ENCODE measurements around the gene FCSK. TPM values are rescaled to one million over a fixed set of nuclear protein-coding genes. Genes with fewer than 3 reads are reported as not detected.
A peak's percentile ranks its signal among the peaks of the same experiment; 100 is the strongest.

Gene FCSK
- total and polyA plus RNA-seq, 2 of the 13 experiments (the other 11 are each of a cell fraction or from before 2014, with no cell fraction given): 9.1 to 19.2 TPM

DNA sequence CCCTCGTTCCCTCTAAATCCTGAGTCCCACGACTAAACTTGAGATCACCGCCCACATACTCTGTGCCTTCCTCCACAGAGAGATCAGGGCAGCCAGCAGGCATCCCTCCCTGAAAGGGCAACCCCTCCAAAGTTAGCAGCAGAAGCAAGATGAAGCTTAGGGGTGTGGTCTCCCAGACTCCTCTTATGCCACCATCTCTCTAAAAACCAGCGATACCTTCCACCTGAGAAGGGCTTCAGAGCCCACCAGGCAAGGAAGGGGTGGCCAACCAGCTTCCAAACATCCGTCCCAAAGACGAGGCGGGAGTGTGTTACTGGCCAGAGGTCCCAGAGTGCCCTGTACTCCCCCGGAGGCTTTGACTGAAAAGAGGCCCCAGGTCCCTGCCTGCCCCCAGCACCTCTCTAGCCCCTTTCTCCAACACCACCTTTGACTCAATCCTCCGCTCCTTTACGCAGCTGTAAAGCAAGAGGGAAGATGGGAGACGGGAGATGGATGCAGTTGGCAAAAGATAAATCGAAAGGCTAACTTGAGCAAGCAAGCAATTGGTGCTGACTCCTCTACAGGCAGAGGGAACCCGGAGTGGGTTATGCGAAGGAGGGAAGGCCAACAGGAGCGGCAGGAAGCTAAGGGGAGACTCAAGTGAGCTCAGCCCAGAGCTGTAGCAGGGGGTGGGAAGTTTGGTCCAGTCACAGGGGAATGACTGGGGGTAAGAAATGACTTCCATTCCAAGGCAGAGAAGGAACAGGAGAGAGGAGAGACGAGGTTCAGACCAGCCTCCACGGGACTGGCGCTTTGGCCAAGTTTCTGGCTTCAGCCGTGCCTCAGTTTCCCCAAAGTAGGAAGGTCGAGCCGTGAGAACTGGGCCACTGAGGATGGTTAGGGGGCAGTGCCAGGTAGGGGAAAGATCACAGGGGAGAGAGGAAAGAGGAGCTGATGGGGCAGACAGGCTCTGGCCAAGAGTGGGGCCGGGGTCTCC, 16.5 kb upstream of the FCSK start (continued):
- TF ChIP-seq, protein P1, sequence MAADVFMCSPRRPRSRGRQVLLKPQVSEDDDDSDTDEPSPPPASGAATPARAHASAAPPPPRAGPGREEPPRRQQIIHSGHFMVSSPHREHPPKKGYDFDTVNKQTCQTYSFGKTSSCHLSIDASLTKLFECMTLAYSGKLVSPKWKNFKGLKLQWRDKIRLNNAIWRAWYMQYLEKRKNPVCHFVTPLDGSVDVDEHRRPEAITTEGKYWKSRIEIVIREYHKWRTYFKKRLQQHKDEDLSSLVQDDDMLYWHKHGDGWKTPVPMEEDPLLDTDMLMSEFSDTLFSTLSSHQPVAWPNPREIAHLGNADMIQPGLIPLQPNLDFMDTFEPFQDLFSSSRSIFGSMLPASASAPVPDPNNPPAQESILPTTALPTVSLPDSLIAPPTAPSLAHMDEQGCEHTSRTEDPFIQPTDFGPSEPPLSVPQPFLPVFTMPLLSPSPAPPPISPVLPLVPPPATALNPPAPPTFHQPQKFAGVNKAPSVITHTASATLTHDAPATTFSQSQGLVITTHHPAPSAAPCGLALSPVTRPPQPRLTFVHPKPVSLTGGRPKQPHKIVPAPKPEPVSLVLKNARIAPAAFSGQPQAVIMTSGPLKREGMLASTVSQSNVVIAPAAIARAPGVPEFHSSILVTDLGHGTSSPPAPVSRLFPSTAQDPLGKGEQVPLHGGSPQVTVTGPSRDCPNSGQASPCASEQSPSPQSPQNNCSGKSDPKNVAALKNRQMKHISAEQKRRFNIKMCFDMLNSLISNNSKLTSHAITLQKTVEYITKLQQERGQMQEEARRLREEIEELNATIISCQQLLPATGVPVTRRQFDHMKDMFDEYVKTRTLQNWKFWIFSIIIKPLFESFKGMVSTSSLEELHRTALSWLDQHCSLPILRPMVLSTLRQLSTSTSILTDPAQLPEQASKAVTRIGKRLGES (CRISPR knock-in tag; IDR thresholded peaks at IDR 0.05; ENCODE audit: borderline replicate concordance): no peak
- TF ChIP-seq, protein P2, sequence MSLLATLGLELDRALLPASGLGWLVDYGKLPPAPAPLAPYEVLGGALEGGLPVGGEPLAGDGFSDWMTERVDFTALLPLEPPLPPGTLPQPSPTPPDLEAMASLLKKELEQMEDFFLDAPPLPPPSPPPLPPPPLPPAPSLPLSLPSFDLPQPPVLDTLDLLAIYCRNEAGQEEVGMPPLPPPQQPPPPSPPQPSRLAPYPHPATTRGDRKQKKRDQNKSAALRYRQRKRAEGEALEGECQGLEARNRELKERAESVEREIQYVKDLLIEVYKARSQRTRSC (CRISPR knock-in tag; IDR thresholded peaks at IDR 0.05; ENCODE audit: low read depth): no peak
- no peak for TF ChIP-seq ZMAT3 (CRISPR knock-in tag; conservative IDR thresholded peaks at IDR 0.05)
- TF ChIP-seq, protein P3, sequence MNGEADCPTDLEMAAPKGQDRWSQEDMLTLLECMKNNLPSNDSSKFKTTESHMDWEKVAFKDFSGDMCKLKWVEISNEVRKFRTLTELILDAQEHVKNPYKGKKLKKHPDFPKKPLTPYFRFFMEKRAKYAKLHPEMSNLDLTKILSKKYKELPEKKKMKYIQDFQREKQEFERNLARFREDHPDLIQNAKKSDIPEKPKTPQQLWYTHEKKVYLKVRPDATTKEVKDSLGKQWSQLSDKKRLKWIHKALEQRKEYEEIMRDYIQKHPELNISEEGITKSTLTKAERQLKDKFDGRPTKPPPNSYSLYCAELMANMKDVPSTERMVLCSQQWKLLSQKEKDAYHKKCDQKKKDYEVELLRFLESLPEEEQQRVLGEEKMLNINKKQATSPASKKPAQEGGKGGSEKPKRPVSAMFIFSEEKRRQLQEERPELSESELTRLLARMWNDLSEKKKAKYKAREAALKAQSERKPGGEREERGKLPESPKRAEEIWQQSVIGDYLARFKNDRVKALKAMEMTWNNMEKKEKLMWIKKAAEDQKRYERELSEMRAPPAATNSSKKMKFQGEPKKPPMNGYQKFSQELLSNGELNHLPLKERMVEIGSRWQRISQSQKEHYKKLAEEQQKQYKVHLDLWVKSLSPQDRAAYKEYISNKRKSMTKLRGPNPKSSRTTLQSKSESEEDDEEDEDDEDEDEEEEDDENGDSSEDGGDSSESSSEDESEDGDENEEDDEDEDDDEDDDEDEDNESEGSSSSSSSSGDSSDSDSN (CRISPR knock-in tag; IDR thresholded peaks at IDR 0.05): peak; percentile 44; the same call in 1 of the 2 replicates
- peak; percentile 65; the same call in 1 of the 2 replicates for TF ChIP-seq GLI4 (CRISPR knock-in tag; IDR thresholded peaks at IDR 0.05; ENCODE audit: borderline replicate concordance)
- no peak for TF ChIP-seq NFE2L2 (IDR thresholded peaks at IDR 0.05; ENCODE audit: low read length)
- TF ChIP-seq, protein P4, sequence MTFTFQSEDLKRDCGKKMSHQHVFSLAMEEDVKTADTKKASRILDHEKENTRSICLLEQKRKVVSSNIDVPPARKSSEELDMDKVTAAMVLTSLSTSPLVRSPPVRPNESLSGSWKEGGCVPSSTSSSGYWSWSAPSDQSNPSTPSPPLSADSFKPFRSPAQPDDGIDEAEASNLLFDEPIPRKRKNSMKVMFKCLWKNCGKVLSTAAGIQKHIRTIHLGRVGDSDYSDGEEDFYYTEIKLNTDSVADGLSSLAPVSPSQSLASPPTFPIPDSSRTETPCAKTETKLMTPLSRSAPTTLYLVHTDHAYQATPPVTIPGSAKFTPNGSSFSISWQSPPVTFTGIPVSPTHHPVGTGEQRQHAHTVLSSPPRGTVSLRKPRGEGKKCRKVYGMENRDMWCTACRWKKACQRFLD (CRISPR knock-in tag; IDR thresholded peaks at IDR 0.05; ENCODE audit: borderline replicate concordance): no peak
- TF ChIP-seq, protein P5, sequence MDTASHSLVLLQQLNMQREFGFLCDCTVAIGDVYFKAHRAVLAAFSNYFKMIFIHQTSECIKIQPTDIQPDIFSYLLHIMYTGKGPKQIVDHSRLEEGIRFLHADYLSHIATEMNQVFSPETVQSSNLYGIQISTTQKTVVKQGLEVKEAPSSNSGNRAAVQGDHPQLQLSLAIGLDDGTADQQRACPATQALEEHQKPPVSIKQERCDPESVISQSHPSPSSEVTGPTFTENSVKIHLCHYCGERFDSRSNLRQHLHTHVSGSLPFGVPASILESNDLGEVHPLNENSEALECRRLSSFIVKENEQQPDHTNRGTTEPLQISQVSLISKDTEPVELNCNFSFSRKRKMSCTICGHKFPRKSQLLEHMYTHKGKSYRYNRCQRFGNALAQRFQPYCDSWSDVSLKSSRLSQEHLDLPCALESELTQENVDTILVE (CRISPR knock-in tag; IDR thresholded peaks at IDR 0.05): no peak
- TF ChIP-seq ZNF253 (CRISPR knock-in tag; IDR thresholded peaks at IDR 0.05; ENCODE audit: borderline replicate concordance): no peak
- no peak for TF ChIP-seq MED1 (CRISPR knock-in tag; IDR thresholded peaks at IDR 0.05)
- no peak for TF ChIP-seq ZNF761 (CRISPR knock-in tag; conservative IDR thresholded peaks at IDR 0.05)
- TF ChIP-seq, protein P6, sequence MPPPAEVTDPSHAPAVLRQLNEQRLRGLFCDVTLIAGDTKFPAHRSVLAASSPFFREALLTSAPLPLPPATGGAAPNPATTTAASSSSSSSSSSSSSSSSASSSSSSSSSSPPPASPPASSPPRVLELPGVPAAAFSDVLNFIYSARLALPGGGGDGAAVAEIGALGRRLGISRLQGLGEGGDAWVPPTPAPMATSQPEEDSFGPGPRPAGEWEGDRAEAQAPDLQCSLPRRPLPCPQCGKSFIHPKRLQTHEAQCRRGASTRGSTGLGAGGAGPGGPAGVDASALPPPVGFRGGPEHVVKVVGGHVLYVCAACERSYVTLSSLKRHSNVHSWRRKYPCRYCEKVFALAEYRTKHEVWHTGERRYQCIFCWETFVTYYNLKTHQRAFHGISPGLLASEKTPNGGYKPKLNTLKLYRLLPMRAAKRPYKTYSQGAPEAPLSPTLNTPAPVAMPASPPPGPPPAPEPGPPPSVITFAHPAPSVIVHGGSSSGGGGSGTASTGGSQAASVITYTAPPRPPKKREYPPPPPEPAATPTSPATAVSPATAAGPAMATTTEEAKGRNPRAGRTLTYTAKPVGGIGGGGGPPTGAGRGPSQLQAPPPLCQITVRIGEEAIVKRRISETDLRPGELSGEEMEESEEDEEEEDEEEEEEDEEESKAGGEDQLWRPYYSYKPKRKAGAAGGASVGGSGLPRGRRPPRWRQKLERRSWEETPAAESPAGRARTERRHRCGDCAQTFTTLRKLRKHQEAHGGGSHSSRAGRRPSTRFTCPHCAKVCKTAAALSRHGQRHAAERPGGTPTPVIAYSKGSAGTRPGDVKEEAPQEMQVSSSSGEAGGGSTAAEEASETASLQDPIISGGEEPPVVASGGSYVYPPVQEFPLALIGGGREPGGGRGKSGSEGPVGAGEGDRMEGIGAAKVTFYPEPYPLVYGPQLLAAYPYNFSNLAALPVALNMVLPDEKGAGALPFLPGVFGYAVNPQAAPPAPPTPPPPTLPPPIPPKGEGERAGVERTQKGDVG (CRISPR knock-in tag; IDR thresholded peaks at IDR 0.05; ENCODE audit: borderline replicate concordance): no peak
- no peak for TF ChIP-seq RBFOX2 (IDR thresholded peaks at IDR 0.05; ENCODE audit: low read depth, low read length)
- TF ChIP-seq, protein P7, sequence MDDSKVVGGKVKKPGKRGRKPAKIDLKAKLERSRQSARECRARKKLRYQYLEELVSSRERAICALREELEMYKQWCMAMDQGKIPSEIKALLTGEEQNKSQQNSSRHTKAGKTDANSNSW (CRISPR knock-in tag; IDR thresholded peaks at IDR 0.05; ENCODE audit: borderline replicate concordance): no peak
- no peak for TF ChIP-seq PPARG (CRISPR knock-in tag; conservative IDR thresholded peaks at IDR 0.05)

All from HepG2 (cell line).